ENCODE results near the gene SARDH.
"Not testable (repeated sequence)": the region's sequence is repeated elsewhere in the genome, so short reads cannot be mapped to it uniquely, and the experiment has no call there.

Gene SARDH

DNA sequence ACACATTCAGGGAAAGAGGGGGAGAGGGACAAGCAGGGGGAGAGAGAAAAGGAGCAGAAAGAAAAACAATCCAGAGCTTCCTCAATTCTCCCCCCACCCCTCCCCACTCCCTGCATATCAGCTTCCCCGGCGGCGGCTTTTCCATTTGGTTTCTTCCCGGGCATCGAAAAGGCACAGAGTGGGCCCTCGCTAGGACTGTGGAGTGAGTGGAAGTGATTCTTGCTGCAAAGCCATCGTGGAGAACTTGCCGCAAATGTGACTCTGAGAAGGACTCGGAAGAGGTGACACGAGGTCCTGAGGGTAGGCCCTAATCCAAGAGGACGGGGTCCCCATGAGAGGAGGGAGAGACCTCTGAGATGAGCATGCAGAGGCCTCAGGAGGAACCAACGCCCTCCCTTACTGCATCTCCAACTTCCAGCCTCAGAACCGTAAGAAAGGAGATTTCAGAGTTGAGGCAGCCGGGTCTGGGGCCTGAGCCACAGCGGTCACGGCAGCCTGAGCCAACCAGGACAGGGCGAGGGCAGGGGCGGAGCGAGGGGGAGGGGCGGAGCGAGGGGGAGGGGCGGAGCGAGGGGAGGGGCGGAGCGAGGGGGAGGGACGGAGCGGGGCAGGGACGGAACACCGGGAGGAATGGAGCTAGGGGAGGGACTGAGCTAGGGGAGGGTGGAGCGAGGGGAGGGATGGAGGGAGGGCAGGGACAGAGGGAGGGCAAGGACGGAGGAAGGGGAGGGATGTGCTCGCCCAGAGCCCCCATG lies 21.2 kb upstream of the SARDH start:
- no peak for DNase-seq

DNA sequence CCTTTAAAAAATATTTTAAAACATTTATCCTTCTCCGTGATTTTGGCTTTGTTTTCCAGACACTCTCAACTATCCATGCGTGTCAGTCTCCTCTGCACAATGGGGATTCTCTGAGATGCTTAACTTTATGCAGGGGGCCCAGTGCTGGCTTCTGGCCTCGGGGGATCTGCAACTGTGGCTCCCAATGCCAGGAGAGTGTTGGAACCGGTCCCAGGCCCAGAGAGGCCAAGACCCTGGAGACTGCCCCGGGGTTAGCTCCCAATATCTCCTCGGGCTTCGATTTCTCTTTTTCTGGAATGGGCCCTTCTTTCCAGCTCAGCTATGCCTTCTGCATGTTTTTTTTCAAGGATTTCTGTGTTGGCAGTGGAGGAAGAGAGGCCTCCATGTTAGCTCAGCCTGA lies 20.1 kb upstream of the SARDH start:
- no peak for DNase-seq

DNA sequence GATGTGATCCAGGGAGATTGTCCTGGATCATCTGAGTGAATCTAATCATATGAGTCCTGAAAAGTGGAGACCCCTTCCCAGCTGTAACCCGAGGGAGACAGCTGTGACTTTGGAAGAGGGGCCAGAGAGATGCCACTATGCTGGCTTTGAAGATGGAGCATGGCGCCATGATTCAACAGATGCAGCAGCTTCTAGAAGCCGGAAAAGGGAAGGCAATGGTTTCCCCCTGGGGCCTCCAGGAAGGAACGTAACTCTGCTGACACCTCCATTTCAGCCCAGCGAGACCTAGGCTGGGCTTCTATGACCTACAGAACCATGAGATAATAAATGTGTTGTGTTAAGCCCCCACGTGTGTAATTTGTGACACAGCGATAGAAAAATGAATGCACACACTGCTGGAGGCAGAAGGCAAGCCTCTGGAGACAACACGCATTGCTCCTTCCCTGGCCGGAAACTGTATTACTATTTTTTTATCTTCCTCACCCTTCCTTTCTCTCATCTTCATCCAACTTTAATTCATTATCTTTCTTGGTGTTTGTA lies 16.6 kb upstream of the SARDH start:
- no peak for DNase-seq

DNA sequence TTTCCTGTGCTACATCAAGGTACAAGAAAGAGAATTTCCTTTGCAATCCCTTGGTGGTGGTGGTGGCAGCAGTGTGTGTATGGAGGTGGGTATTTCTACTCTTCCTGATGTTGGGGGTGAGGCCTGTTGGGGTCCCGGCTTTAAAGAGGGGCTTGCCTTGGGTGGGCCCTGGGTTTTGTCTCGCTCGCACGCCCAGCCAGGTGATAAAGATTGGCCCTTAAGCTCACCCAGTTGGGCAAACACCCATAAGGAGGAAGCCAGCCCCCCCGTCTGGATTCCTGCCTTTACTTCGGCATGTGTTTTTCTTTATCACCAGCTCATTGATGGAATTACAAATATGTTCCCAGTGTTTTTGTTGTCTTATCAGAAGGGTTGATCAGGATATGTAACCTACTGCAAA lies 16.0 kb upstream of the SARDH start:
- no peak for DNase-seq

DNA sequence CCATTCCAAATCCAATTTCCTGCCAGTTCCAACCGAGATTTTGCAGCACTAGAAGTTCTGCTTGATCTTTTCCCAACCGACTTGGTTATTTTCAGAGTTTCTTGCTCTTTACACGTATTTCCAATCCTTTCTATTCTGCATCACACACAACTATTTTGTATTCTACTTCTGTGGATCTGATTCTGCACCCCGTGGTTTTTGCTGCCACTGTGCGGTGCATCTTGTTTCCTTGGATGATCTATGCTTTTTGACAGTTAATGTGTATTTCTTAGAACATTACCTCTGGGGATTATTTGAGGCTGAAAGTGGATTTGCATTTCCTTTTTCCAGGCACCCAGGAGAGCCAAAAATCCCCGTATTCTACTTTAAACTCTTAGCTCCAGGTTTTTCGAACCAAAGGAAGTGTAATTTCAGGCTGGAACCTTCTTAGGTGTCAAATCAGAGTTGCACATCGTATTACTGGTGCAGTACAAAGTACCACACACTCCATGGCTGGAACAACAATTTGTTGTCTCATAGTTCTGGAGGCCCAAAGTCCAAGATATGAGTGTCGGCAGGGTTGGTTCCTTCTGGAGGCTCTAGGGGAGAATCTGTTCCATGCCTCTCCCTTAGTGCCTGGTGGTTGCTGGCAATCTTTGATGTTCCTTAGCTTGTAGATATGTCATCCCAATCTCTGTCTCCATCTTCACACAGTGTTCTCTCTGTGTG lies 14.7 kb upstream of the SARDH start:
- DNase-seq = no peak

DNA sequence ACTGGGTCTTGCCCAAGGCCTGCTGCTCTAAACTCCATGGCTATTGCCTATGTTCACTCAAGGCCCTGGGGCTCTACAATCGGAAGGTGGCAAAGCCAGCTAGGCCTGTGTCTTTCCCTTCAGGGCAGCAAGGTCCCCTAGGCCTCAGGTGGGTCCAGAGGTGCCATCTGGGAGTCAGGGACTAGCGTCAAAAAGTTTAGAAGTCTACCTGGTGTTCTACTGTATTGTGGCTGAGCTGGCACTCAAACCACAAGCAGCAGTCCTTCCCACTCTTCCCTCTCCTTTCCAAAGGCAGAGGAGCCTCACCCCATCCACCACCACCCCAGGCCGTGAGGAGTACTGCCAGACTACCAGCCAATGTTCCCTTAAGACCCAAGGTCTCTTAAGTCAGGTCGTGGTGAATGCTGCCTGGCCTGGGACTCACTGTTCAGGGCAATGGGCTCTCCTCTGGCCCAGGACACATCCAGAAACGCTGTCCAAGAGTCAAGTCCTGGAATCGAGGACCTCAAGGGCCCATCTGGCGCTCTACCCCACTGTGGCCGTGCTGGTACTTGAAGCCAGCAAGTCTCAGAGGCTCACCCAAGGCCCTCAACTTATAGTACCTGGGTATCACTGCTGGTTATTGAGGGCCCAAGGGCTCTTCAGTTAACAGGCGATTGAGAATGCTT lies 13.0 kb upstream of the SARDH start:
- DNase-seq = no peak

DNA sequence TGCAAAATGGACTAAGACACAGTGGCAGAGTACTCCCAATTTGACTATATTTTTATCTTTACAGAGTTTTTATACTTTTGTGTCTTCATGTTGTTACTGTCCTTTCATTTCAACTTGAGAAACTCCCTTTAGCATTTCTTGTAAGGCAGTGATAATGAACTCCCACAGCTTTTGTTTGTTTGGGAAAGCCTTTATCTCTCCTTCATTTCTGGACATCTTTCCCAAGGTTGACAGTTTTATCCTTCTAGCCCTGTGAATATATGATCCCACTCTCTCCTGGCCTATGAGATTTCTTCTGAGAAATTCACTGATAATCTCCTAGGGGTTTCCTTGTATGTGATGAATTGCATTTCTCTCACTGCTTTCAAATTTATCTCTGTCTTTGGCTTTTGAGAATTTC lies 9.2 kb upstream of the SARDH start:
- DNase-seq = no peak

DNA sequence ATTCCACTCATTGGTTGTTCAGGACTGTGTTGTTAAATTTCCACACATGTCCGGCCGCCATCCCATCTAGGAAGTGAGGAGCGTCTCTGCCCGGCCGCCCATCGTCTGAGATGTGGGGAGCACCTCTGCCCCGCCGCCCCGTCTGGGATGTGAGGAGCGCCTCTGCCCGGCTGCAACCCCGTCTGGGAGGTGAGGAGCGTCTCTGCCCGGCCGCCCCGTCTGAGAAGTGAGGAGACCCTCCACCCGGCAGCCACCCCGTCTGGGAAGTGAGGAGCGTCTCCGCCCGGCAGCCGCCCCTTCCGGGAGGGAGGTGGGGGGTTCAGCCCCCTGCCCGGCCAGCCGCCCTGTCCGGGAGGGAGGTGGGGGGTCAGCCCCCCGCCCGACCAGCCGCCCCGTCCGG lies 6.4 kb upstream of the SARDH start:
- DNase-seq = not testable (repeated sequence)

DNA sequence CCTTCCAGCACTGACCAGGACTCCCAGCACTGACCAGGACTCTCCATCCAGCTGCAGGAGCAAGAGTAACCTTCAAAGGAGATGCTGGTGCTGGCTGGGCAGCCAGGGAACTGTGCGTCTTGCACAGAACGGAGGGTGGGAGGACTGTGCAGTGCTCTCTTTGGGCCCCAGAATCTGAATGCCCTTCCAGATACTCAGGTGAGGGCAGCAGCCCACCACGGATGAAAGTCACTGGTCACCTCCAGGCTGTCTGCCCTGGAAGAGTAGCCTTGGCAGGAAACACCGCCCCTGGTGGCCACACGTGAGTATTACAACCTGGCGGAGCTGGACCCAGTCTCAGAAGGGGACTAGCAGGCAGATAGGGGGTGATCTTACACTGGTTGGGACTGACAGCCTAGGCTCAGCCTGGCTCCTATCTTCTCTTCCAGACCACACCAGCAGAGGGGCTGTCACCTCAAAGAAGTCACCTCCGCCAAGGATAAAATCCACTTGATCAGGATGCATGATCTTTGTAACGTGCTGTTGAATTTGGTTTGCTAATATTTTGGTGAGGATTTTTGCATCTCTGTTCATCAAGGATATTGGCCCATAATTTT lies 4.8 kb upstream of the SARDH start:
- DNase-seq = peak; percentile 49

DNA sequence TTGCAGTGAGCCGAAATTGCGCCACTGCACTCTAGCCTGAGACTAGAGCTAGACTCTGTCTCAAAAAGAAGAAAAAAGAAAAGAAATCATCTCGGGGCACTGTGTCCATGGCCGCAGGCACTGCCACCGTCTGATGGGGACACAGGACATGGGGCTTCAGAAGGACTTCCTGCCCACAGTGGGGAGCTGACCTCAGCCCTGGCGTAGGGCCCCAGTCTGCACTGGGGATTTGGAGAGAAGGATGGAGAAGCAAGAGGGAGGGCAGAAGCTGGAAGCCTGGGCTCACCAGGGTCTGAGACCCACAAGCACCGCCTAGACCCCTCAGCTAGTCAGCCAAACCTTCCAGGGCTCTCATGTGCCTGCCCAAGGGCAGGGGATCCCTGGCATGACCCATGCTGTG lies 4.1 kb upstream of the SARDH start:
- DNase-seq = no peak

DNA sequence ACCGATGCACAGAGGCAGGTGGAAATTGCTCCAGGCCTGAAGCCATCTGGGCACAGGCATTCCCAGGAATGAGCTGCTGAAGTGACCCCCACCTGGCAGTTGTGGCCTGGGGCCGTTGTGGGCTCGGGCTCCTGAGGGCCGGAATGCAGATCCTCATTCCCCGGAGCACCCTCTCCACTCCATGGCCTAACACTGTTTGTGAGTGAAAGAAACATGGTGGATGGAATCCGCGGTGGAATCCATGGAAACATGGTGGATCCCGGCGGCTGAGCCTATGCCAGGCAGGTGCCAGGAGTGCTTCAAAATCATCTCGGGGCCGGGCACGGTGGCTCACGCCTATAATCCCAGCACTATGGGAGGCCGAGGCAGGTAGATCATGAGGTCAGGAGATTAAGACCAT lies 3.6 kb upstream of the SARDH start:
- DNase-seq = no peak

DNA sequence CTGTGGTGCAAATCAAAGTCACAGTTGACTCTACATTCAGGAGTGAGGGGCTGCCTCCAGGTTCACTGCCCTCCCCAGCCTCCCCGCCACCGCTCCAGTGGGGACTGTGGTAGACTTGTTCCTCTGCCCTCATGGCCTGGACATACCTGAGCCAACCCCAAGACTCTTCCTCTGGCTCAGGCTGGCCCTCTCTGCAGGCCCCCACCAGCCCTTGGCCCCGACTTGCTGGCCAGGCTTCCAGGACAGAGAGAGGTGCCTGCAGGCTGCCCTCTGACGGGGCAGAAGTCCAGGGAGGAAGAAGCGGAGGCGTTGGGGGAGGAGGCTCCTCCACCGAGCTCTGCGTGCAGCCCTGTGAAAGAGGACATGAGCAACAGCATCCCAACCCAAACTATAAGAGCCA lies 2.8 kb upstream of the SARDH start:
- DNase-seq = no peak

DNA sequence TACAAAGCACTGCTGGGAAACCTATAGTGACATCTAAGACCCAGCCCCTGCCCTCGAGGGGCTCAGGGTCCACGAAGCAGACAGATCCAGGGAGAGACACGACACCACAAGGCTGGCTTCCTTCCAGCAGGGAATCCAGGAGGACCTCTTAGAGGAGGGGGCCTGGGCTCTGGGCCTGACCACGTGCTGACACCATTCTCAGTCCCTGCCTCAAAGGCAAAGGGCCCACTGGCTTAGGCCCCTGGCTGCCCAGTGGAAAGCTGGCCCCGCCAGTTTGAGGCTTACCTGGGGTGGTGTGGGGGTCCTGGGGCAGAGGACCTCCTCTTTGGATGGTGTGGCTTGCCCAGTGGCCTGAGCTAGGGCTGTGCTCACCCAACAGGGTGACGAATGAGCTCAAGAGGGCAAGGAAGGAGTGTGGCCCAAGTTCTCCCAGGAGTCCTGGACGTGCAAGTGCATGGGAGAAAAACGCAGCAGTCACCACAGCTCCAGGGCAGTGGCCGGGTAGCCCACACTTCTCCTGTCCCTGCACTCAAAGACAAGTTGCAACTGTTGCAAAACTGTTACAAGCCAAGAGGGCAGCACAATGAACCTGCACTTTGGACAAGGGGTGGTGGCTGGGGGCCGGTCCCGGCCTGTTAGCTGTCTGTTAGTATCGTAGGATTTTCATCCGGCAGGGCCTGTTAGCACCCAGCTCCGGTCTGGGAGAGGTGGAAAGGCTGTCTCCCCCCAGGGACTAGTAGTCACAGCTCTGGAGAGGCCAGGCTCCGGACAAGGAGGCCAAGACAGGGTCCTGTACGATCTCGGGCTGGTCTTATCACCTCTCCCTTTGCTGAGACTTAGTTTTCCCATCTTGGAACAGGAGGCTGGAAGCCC lies 1.5 kb upstream of the SARDH start:
- DNase-seq = no peak

DNA sequence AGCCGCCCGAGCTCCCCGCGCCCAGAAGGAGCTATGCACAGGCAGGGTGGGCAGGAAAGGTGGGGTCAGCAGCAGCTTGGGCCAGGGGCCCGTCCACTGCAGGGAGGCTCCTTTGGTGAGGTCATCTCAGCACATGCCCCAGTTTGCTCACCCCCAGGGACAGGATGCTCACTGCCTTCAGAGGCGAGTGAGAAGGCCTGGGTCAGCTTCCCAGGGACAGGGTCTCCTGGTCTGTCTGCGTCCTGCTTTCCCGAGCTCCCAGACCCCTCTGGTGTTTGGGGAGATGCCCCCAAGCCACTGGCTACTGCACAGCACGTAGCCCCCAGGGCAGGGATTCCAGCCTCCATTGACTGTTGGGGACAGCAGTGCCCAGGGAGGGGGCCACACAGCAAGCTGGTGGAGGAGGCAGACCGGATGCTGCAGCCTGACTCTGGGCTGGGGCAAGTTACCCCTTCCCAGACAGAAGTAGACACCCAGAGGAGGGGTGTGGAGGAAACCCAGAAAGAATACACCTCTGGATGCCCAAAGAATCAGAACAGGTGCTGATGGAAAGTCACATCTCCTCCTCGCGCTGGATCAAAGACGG lies 581 bp upstream of the SARDH start:
- no peak for DNase-seq

DNA sequence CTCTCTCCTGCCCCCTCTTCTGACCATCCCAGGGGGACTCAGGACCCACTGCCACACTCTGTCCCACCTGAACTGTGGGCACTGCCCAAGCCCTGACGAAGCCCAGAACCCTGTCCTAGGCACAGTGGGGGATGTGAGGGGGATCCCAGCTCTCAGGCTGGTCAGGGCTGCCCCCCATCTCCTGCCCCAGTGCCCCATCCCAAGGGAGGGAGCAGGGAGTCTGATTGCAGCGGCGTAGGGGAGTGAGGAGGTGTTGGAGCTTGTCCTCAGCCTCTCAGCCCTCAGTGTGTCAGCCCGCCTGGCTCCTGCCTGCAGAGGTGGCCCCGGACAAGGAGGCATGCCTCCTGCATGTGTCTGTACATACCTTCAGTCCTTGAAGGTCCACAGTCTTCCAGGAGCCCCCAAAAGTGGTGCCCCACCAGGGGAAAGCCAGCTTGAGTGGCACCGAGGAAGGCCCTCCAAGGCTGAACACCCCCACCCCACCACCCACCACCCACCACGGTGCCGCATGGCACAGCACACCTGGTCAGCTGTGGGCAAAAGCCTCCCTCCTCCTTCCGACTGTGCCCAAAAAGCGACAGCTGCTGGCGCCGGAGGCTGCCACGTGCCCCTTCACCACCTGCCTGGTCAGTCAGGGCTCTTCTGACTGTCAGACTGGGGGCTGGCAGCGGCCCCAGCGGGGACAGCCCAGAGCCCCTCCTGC lies 930 bp downstream of the SARDH start:
- DNase-seq = peak; percentile 24

DNA sequence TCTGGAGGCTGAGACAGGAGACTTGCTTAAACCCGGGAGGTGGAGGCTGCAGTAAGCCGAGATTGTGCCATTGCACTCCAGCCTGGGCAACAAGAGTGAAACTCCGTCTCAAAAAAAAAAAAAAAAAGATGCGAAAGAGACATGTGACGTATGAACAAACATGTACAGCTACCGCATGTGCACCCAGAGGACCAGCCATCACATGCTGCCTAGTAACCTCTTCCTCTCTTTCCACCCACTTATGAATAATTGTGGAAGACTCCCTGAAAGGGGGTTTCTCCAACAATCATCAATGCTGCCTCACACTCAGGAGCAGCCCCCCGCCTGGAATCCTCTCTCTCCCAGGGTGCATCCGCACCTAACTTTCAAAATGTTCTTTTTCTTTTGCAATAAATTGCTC lies 2.2 kb downstream of the SARDH start:
- no peak for DNase-seq

DNA sequence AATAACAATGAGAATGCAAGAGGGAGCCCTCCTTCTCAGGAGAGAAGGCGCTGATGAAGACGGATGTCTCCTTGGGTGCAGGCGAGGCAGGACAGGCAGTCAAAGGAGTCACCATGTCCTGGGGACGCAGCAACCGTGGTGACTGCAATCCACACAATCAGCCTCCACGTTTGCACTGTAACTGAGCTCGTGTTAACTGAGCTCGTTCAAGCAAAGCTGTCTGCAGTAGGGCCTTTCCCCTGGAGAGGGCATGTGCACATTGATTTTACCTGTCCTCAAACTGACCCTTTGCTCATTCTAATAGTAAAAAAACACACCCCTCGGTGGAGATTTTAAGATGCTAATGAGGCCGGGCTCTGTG lies 2.8 kb downstream of the SARDH start:
- no peak for DNase-seq

DNA sequence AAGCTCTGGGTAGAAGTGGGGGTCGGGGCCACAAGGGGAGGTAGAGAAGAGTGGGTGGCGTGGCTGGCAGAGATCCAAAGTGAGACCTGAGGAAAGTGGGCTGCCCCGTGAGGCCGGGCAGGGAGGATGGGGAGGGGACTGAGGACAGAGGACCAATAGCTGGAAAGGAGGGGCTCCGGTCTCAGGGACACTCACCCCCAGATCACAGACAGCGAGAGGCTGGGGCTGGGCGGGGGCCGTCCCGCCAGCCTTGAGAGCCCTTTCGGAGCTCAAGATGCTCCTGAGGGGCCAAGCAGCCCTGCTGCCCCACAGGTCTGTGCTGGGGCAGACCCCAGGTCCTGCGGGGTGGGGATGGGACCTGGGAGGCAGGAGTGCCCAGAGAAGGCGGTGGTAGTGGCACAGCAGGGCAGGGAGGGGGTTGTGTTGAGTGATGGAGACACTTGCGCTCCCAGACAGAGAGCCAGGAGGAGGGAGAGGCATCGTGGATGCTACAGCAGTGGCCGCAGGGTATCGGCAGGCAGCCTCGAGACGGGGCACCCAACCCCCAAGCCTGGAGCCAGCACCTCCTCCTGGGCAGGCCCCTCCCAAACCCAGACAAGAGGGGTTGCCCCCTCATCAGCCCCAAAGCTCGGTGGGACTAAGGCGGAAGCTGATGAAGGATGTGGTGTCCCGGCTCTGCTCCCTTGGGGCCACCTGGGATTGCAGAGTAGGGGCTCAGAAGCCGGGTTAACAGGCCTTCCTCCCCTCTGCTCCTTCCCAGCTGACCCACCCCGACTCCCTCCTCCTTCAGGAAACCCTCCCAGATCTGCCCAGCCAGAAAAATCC lies 3.4 kb downstream of the SARDH start:
- no peak for DNase-seq

DNA sequence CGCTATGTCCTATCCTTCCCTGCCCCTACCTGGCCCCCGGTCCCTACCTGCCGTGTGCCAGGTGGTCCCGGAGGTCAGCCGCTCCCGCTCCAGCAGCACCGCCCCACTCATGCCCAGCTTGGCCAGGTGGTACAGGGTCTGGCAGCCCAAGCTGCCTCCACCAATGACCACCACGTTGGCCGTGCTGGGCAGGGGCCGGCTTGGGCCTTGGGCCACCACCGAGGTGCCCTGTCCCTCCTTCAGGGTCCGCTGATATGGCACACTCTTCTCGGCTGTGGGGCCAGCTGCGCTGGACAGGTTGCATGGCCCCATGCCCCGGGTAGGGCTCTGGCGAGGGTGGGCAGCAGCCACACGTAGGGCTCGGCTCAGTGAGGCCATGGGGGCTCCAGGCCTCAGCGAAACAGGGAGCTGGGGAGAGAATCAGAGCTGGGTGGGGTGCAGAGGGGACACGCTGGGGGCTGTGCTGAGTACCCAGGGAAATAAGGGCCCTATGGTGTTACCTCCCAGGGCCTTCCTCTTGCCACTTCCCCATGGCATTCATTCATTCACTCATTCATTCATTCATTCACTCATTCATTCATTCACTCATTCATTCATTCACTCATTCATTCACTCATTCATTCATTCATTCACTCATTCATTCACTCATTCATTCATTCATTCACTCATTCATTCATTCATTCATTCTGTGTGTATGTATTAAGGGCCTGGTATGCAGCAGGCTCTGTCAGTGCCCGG lies 4.2 kb downstream of the SARDH start:
- no peak for DNase-seq

DNA sequence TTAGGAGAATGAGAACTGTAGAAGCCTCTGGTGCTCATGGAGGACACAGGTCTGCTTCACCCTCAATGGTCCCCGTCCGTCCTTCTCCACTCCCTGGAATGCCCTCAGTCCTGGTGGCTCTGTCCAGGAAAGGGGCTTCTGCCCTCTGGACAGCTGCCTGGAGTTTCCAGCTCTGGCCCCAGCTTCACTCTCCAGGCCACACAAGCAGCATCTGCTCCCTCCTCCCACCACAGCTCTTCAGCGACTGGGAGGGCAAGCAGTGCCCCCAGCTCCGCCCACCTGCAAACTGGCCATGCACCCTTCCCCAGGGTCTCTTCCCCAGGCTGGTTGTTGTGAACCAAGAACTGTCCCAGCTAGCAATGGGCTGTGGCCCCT lies 4.7 kb downstream of the SARDH start:
- DNase-seq = no peak

All from NCI-H2081 treated with DMSO at 0.1 percent for 48 hours (cell line).